ENCODE measurements around the gene NR2F1-AS1. TPM values are rescaled to one million over a fixed set of nuclear protein-coding genes. Genes with fewer than 3 reads are reported as not detected.

The NR2F1-AS1 gene
- total RNA-seq, 1 experiment from 2014 or later = 27.0 TPM

GRCh38 chr5:93572608-93573353 lies 8.2 kb downstream of the NR2F1-AS1 start:
- peaks cover 33% of the 10 kb centered on the region for H3K4me1 ChIP-seq (ENCODE audit: control insufficient read depth, insufficient read depth, low read length)
- CTCF ChIA-PET = no interaction called here
- BruUV-seq (replicated peaks) = no TSS peak
- ATAC-seq (no peak), DNase-seq (ENCODE audit: low read depth, low spot score) (no peak)
- H3K36me3 ChIP-seq (ENCODE audit: control insufficient read depth, insufficient read depth, low read length) = no peaks in the 10 kb centered on the region
- H3K27me3 ChIP-seq (ENCODE audit: control insufficient read depth, insufficient read depth, low read length) = no peaks in the 10 kb centered on the region
- in situ Hi-C loops (cut with HindIII; ENCODE audit: low pct_unique_long_range_greater_than_20kb, low sequenced_read_pairs) (no loop called here), intact Hi-C loops (cut with micrococcal nuclease; ENCODE audit: unreplicated experiment) (no loop called here)
- no peak overlapping the region for H3K27ac ChIP-seq (ENCODE audit: low read length)
- POLR2A ChIA-PET = no interaction called here
- peaks cover 9% of the 10 kb centered on the region; the same call in 1 of the 2 replicates for H3K9me3 ChIP-seq (ENCODE audit: control insufficient read depth, insufficient read depth, low read depth, low read length)
- TF ChIP-seq REST (IDR thresholded peaks at IDR 0.05; ENCODE audit: insufficient read depth in 1 of 2, low read depth in 2 of 2, low read length in 1 of 2) = no peak
- TF ChIP-seq TCF7L2 (IDR thresholded peaks at IDR 0.05; ENCODE audit: low read depth, low read length) = no peak
- TF ChIP-seq POLR2AphosphoS5 (IDR thresholded peaks at IDR 0.05; ENCODE audit: low read depth, low read length) = no peak
- TF ChIP-seq SIN3A (IDR thresholded peaks at IDR 0.05; ENCODE audit: borderline replicate concordance, insufficient read depth, low read depth, low read length) = no peak
- no peak for TF ChIP-seq CTCF (IDR thresholded peaks at IDR 0.05)
- H3K4me3 ChIP-seq (ENCODE audit: low read depth in 2 of 2, low read length in 2 of 2) = no peak overlapping the region

GRCh38 chr5:93572101-93572607 lies 8.9 kb downstream of the NR2F1-AS1 start:
- no peak overlapping the region for H3K27ac ChIP-seq (ENCODE audit: low read length)
- H3K4me3 ChIP-seq (ENCODE audit: low read depth in 2 of 2, low read length in 2 of 2) = no peak overlapping the region
- BruUV-seq (replicated peaks) = no TSS peak
- peaks cover 9% of the 10 kb centered on the region; the same call in 1 of the 2 replicates for H3K9me3 ChIP-seq (ENCODE audit: control insufficient read depth, insufficient read depth, low read depth, low read length)
- intact Hi-C loops (cut with micrococcal nuclease; ENCODE audit: unreplicated experiment) = no loop called here
- ChIA-PET CTCF (no interaction called here), POLR2A (interaction anchor here (0.6 kb wide), 1 partner anchor 294 kb away, joined by 3 read pairs; no protein-coding TSS in a partner anchor)
- no peak for DNase-seq (ENCODE audit: low read depth, low spot score)
- TF ChIP-seq CTCF (IDR thresholded peaks at IDR 0.05) (no peak), REST (IDR thresholded peaks at IDR 0.05; ENCODE audit: insufficient read depth in 1 of 2, low read depth in 2 of 2, low read length in 1 of 2) (no peak), TCF7L2 (IDR thresholded peaks at IDR 0.05; ENCODE audit: low read depth, low read length) (no peak), POLR2AphosphoS5 (IDR thresholded peaks at IDR 0.05; ENCODE audit: low read depth, low read length) (no peak), SIN3A (IDR thresholded peaks at IDR 0.05; ENCODE audit: borderline replicate concordance, insufficient read depth, low read depth, low read length) (no peak)
- H3K27me3 ChIP-seq (ENCODE audit: control insufficient read depth, insufficient read depth, low read length) = no peaks in the 10 kb centered on the region
- H3K4me1 ChIP-seq (ENCODE audit: control insufficient read depth, insufficient read depth, low read length) = peaks cover 32% of the 10 kb centered on the region
- no peaks in the 10 kb centered on the region for H3K36me3 ChIP-seq (ENCODE audit: control insufficient read depth, insufficient read depth, low read length)
- ATAC-seq = no peak
- in situ Hi-C loops (cut with HindIII; ENCODE audit: low pct_unique_long_range_greater_than_20kb, low sequenced_read_pairs) = no loop called here

Measured in Panc1 (cell line).